Epithelial cell of prostate (primary cell): ENCODE measurements around the gene DCLK1.
"Not testable (repeated sequence)": the region's sequence is repeated elsewhere in the genome, so short reads cannot be mapped to it uniquely, and the experiment has no call there.

ENCODE experiments used
- DNase-seq: peaks from one replicate; pipeline ENCODE4 v3.0.0-alpha.2; 2011; ENCODE audit warnings: low read depth, low spot score
- H3K27ac ChIP-seq: fragments of 450-650 bp; 2 replicates; pipeline ENCODE4 v1.5.1; 2017; ENCODE audit warnings: mild to moderate bottlenecking

The DCLK1 gene

GRCh38 chr13:36132376-36132775 lies 1.2 kb upstream of the DCLK1 start:
- no peak for DNase-seq
- no peak overlapping the region for H3K27ac ChIP-seq

DNA sequence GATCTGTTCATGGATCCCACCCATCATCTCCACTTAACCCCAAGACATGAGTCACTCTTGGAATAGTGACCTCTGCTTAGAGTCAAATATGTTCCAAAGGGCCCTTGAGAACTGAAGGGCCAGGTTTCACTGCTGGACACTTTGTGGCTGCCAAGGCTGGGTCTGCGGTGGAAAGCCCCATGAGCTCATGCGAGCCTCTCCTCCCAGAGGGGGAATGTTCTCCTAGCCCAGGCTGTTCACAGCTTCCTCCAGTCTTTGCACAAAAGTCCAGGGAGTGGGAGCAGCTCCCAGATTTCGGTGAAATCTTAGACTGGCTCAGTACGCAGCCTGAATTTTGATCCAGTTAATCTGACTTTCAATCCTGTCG lies 732 bp upstream of the DCLK1 start:
- no peak overlapping the region for H3K27ac ChIP-seq
- no peak for DNase-seq

DNA sequence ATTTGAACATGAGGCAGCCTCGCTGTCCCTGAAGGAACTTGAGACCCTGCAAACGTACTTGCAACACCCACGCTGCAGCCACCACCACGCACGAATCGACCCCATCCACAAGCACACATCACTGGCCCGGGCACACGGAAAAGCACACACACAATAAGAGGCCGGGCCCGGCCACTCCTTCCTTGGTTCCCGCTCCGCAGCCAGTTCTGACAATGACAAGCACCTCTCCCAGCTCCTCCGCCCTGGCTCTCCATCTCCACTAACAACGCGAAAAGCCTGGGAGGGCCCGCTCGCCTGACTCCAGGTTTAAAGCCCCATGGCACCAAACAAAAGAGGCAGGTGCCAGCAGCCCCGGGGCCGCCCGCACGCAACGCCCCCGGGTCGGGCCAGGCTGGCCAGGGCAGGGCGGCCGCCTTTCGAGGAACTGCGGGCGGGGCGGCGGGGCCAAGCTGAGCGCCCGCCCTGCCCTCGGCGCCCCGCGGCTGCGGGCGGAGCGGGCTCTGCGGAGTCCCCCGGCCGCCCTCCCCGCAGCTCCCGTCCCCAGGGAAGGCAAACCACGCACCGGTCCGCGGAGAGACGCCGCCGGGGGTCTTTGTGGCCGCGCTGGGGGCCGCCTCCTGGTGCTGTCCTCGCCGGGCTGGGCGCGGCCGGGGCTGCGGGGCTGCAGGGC lies 495 bp downstream of the DCLK1 start:
- DNase-seq: no peak
- H3K27ac ChIP-seq: no peak overlapping the region

- DNase-seq: no peak
- H3K27ac ChIP-seq: no peak overlapping the region
Observed at GRCh38 chr13:36130193-36130551, 1.0 kb downstream of the DCLK1 start.

DNA sequence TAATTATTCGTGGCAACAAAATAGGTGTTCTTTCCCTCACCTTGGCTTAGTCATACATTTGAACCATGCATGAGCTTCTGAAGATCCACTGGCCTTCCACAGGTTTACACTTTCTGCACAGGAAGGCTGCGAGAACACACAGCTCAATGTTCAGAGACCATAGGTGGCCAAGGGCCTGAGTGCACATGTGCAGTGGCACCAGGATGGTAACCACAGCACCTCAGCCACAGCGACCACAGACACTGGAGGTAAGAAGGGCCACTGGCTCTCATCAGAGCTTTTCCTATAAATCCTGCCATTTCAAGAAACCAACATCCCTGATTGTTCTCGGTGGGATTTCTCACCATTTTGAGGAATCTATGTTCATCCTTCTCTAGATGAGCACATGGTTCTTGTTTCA lies 1.6 kb downstream of the DCLK1 start:
- H3K27ac ChIP-seq: no peak overlapping the region
- DNase-seq: no peak

GRCh38 chr13:36126491-36126890 lies 4.7 kb downstream of the DCLK1 start:
- no peak overlapping the region for H3K27ac ChIP-seq
- DNase-seq: no peak

- no peak for DNase-seq
- no peak overlapping the region for H3K27ac ChIP-seq
Observed at GRCh38 chr13:36125841-36126240, 5.3 kb downstream of the DCLK1 start.

DNA sequence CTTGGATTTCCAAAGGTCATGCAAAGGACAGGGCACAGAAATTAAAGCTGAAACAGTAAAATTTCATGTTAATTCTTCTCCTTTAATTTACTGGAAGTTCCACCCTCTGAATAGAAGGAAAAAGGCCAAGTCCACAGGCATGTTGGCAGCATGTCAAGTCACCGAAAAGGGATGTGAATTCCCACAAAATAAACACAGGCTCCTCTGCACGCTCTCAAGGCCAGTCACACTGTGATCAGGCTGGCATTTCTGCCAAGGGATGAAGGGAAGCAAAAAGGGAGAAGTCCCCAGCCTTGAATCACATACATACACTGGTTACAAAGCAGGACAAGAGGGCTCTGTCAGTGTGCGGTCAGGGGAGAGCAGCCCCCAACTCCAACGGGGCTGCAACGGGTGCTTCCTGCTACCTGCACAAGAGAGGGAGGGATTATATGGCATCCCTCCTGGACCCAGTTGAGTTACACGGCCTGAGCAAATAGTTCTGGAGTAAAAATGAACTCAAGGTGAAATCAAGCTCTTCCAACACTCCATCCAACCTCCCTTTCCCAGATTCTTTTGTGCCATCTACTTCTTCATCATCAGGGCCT lies 6.9 kb downstream of the DCLK1 start:
- no peak for DNase-seq
- H3K27ac ChIP-seq: no peak overlapping the region

GRCh38 chr13:36115306-36115705 lies 15.9 kb downstream of the DCLK1 start:
- H3K27ac ChIP-seq: no peak overlapping the region
- DNase-seq: no peak

- no peak for DNase-seq
- H3K27ac ChIP-seq: no peak overlapping the region
Observed at GRCh38 chr13:36114233-36114632, 16.9 kb downstream of the DCLK1 start.

GRCh38 chr13:36108954-36109353 lies 22.2 kb downstream of the DCLK1 start:
- H3K27ac ChIP-seq: no peak overlapping the region

GRCh38 chr13:36108342-36108741 lies 22.8 kb downstream of the DCLK1 start:
- DNase-seq: no peak
- no peak overlapping the region for H3K27ac ChIP-seq

More at GRCh38 chr13:36108954-36109353, 22.2 kb downstream of the DCLK1 start:
- no peak for DNase-seq

GRCh38 chr13:36107521-36107920 lies 23.7 kb downstream of the DCLK1 start:
- DNase-seq: no peak
- no peak overlapping the region for H3K27ac ChIP-seq

DNA sequence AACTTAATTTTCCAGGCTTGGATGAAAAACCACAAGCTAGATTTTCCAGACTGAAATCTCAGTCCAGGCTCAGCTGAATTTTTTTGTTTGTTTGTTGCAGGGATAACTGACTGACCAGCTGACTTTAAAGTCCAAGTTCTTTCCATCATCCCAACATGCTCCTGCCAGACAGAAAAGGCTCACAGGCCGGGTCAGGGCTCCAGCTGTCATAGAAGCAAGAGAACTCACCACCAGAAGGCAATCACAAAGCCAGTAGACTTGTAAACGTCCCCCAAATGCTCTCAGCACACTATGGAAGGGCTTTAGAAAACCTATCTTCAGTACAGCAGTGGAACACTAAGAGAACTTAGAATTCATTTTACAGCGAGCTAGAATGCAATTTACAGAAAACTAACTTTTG lies 25.5 kb downstream of the DCLK1 start:
- no peak overlapping the region for H3K27ac ChIP-seq
- no peak for DNase-seq

- no peak overlapping the region for H3K27ac ChIP-seq
- no peak for DNase-seq
Observed at GRCh38 chr13:36102721-36103120, 28.5 kb downstream of the DCLK1 start.

GRCh38 chr13:36101907-36102306 lies 29.3 kb downstream of the DCLK1 start:
- H3K27ac ChIP-seq, DNase-seq: not testable (repeated sequence)

DNA sequence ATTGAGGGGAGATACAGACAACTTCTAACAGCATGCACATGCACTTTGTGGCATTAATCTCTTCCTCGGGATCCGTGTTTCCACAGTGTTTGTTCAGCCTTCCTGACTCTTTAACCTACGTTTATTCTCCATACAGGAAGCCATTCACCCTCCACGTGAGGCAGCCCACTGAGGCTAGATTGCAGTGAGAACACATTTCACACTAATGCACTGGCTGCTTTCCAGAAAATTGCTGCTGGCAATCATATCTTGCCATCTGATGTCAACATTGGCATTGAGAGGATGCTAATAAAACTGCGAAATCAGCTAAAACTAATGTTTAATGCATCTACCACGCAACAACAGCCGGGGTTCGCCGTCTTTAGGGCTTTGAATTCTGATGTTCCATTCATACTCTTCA lies 30.0 kb downstream of the DCLK1 start:
- DNase-seq: no peak

GRCh38 chr13:36098080-36098479 lies 33.1 kb downstream of the DCLK1 start:
- no peak for DNase-seq

More for the DNA sequence above, 30.0 kb downstream of the DCLK1 start:
- H3K27ac ChIP-seq: no peak overlapping the region

DNA sequence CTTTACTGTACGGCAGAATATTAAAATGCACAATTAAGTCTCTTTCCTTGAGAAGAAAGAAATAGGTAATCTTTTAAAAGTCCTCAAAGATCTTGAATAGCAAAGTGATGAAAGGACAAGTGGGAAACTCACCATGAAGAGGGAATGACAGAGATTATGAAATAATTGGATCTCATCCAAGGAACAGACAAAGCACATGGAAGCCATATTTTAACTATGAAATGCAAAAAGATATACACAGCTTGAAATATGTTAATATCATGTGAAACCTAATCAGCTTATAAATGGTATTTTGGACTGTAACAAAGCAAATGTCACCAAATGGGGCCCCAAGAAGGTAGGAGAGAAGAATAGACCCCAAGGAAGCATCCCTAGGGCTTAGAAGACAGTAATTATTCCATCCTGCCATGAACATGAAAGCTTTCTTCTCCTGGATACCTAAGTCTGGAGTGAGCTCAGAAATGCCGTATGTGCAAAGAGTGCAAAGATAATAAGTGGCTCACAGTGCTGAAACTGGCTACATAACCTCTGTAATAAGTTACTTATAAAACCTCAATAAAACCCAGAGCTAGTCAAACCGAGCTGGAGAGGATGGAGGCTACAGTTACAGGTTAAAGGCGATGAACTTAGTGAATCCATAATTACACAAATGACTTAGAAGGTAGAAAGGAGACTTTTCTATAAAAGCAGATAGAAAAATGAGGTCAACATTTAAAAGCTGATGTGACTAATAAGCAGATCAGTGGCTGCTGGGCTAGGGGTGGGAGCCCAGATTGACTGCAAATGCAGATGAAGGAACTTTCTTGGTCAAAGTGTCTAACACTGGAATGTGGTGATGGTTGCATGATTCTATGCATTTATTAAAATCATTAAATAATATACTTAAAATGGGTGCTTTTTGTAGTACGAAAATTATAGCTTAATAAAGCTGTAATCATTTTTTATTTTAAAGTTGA lies 34.4 kb downstream of the DCLK1 start:
- no peak overlapping the region for H3K27ac ChIP-seq
- DNase-seq: no peak

More at GRCh38 chr13:36098080-36098479, 33.1 kb downstream of the DCLK1 start:
- H3K27ac ChIP-seq: no peak overlapping the region

- H3K27ac ChIP-seq: no peak overlapping the region
- DNase-seq: no peak
Observed at GRCh38 chr13:36094478-36094877, 36.7 kb downstream of the DCLK1 start.

DNA sequence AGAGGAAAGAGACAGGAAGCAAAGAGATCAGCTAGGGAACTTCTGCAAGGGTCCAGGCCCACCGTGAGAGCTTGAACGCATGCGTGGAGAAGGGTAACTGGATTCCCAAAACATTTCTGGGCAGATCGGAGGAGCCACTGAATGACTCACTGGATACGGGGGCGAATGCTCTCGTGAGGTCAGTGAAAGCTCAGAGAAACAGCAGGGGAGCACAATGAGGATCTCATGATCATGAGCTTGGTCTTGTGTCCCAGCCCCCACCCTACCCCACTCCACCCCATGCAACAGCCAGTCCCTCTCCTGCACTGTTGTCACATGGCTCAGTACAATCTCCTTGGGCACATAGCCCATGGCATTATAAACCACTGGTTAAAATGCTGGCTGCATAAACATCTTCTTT lies 40.6 kb downstream of the DCLK1 start:
- H3K27ac ChIP-seq: no peak overlapping the region

More for the DNA sequence above, 40.6 kb downstream of the DCLK1 start:
- DNase-seq: no peak
